Osteocyte (in vitro differentiated cells): Measurements from ENCODE around the gene ADAMTS16. TPM values are rescaled to one million over a fixed set of nuclear protein-coding genes. Genes with fewer than 3 reads are reported as not detected.

Source experiments
- DNase-seq: peaks from one replicate; pipeline ENCODE4 v3.0.0; 2021; ENCODE audit warnings: mixed read lengths; ENCODE audit not compliant: unreplicated experiment; ENCODE audit errors: extremely low spot score
- H3K27ac Mint-ChIP-seq: one replicate; pipeline ENCODE4 v1.8.0; 2021; ENCODE audit warnings: mild to moderate bottlenecking, mixed read lengths; ENCODE audit not compliant: unreplicated experiment
- H3K27me3 Mint-ChIP-seq: one replicate; pipeline ENCODE4 v1.8.0; 2021; ENCODE audit warnings: mixed read lengths; ENCODE audit not compliant: unreplicated experiment
- H3K36me3 Mint-ChIP-seq: one replicate; pipeline ENCODE4 v1.8.0; 2021; ENCODE audit warnings: mixed read lengths; ENCODE audit not compliant: unreplicated experiment
- H3K4me1 Mint-ChIP-seq: one replicate; pipeline ENCODE4 v1.8.0; 2021; ENCODE audit warnings: mixed read lengths; ENCODE audit not compliant: unreplicated experiment
- H3K4me3 Mint-ChIP-seq: one replicate; pipeline ENCODE4 v1.8.0; 2021; ENCODE audit warnings: mild to moderate bottlenecking, moderate library complexity, mixed read lengths; ENCODE audit not compliant: unreplicated experiment
- H3K9me3 Mint-ChIP-seq: one replicate; pipeline ENCODE4 v1.8.0; 2021; ENCODE audit warnings: mixed read lengths; ENCODE audit not compliant: unreplicated experiment
- CTCF ChIP-seq: fragments of 200-600 bp; sonication (generic); IDR thresholded peaks from 2 replicates; pipeline ENCODE4 v1.5.0; 2021; ENCODE audit warnings: antibody characterized with exemption, mild to moderate bottlenecking, moderate library complexity
- total RNA-seq: library from RNA; stranded (reverse); gene quantifications from 2 replicates; pipeline ENCODE4 v1.2.1, GENCODE V29; 2021

ADAMTS16 gene
- total RNA-seq, 1 donor from 2014 or later = not detected

- Mint-ChIP-seq H3K9me3 (no peaks in the 10 kb centered on the region), H3K27me3 (peaks cover 12% of the 10 kb centered on the region), H3K36me3 (no peaks in the 10 kb centered on the region), H3K27ac (no peak overlapping the region), H3K4me1 (no peaks in the 10 kb centered on the region), H3K4me3 (no peak overlapping the region)
- DNase-seq = no peak
- no peak for TF ChIP-seq CTCF
These were observed 59.4 kb downstream of the ADAMTS16 start for GRCh38 chr5:5199495-5199894.

GRCh38 chr5:5200133-5200532 lies 60.0 kb downstream of the ADAMTS16 start:
- Mint-ChIP-seq H3K36me3 (no peaks in the 10 kb centered on the region), H3K4me1 (no peaks in the 10 kb centered on the region)

GRCh38 chr5:5202321-5202720 lies 62.2 kb downstream of the ADAMTS16 start:
- no peak for DNase-seq
- Mint-ChIP-seq H3K36me3 (no peaks in the 10 kb centered on the region), H3K27me3 (peaks cover 12% of the 10 kb centered on the region), H3K9me3 (no peaks in the 10 kb centered on the region), H3K4me1 (no peaks in the 10 kb centered on the region), H3K4me3 (no peak overlapping the region), H3K27ac (no peak overlapping the region)
- TF ChIP-seq CTCF = no peak

More at GRCh38 chr5:5200133-5200532, 60.0 kb downstream of the ADAMTS16 start:
- TF ChIP-seq CTCF = no peak
- no peak overlapping the region for H3K27ac Mint-ChIP-seq
- no peak for DNase-seq
- H3K4me3 Mint-ChIP-seq = no peak overlapping the region
- H3K9me3 Mint-ChIP-seq = no peaks in the 10 kb centered on the region
- H3K27me3 Mint-ChIP-seq = peaks cover 12% of the 10 kb centered on the region

GRCh38 chr5:5203451-5203850 lies 63.3 kb downstream of the ADAMTS16 start:
- H3K36me3 Mint-ChIP-seq = no peaks in the 10 kb centered on the region
- no peak for DNase-seq
- H3K27ac Mint-ChIP-seq = no peak overlapping the region
- no peaks in the 10 kb centered on the region for H3K9me3 Mint-ChIP-seq
- TF ChIP-seq CTCF = no peak
- peaks cover 20% of the 10 kb centered on the region for H3K27me3 Mint-ChIP-seq
- H3K4me1 Mint-ChIP-seq = no peaks in the 10 kb centered on the region
- H3K4me3 Mint-ChIP-seq = no peak overlapping the region

- no peak overlapping the region for H3K27ac Mint-ChIP-seq
- TF ChIP-seq CTCF = no peak
- H3K36me3 Mint-ChIP-seq = no peaks in the 10 kb centered on the region
- DNase-seq = no peak
- H3K9me3 Mint-ChIP-seq = no peaks in the 10 kb centered on the region
- H3K27me3 Mint-ChIP-seq = peaks cover 17% of the 10 kb centered on the region
- no peaks in the 10 kb centered on the region for H3K4me1 Mint-ChIP-seq
- no peak overlapping the region for H3K4me3 Mint-ChIP-seq
These were observed 67.7 kb downstream of the ADAMTS16 start for GRCh38 chr5:5207828-5208227.
